GM21515 (cell line): ENCODE results near the gene FYN.
"Not testable (repeated sequence)": the region's sequence is repeated elsewhere in the genome, so short reads cannot be mapped to it uniquely, and the experiment has no call there.

Experiments
- ATAC-seq: cut with Tn5 transposase; IDR thresholded peaks from one replicate; pipeline ENCODE4 v1.9.1; 2021; ENCODE audit not compliant: unreplicated experiment

The FYN gene

GRCh38 chr6:111686932-111687266, 186.4 kb downstream of the FYN start:
- ATAC-seq, result no peak

- ATAC-seq, result no peak
These were observed 186.9 kb downstream of the FYN start for GRCh38 chr6:111686249-111686931.

GRCh38 chr6:111685526-111685925, 187.7 kb downstream of the FYN start:
- no peak for ATAC-seq

- ATAC-seq, result no peak
These were observed 188.2 kb downstream of the FYN start for GRCh38 chr6:111685058-111685457.

- no peak for ATAC-seq
These were observed 189.4 kb downstream of the FYN start for GRCh38 chr6:111683749-111684267.

GRCh38 chr6:111683157-111683556, 190.1 kb downstream of the FYN start:
- ATAC-seq, result no peak

- no peak for ATAC-seq
These were observed 191.4 kb downstream of the FYN start for GRCh38 chr6:111681860-111682259.

GRCh38 chr6:111680811-111681609, 192.2 kb downstream of the FYN start:
- not testable (repeated sequence) for ATAC-seq

- no peak for ATAC-seq
These were observed 193.1 kb downstream of the FYN start for GRCh38 chr6:111680015-111680712.

GRCh38 chr6:111679126-111679858, 194.0 kb downstream of the FYN start:
- no peak for ATAC-seq

- no peak for ATAC-seq
These were observed 195.8 kb downstream of the FYN start for GRCh38 chr6:111677249-111677990.

GRCh38 chr6:111676383-111676782, 196.9 kb downstream of the FYN start:
- no peak for ATAC-seq

GRCh38 chr6:111674883-111675282, 198.4 kb downstream of the FYN start:
- no peak for ATAC-seq

GRCh38 chr6:111674413-111674812, 198.8 kb downstream of the FYN start:
- ATAC-seq, result no peak

GRCh38 chr6:111673937-111674336, 199.3 kb downstream of the FYN start:
- ATAC-seq, result no peak

- no peak for ATAC-seq
These were observed 199.7 kb downstream of the FYN start for GRCh38 chr6:111673532-111673931.

- ATAC-seq, result no peak
These were observed 200.3 kb downstream of the FYN start for GRCh38 chr6:111672761-111673450.

GRCh38 chr6:111669326-111669725, 203.9 kb downstream of the FYN start:
- no peak for ATAC-seq

GRCh38 chr6:111668410-111668809, 204.8 kb downstream of the FYN start:
- no peak for ATAC-seq

- no peak for ATAC-seq
These were observed 205.3 kb downstream of the FYN start for GRCh38 chr6:111667931-111668330.
